ENCODE data around the gene FTO.

- TF ChIP-seq POLR2AphosphoS5 (IDR thresholded peaks at IDR 0.05; ENCODE audit: low read depth, low read length): no peak
- no peak for TF ChIP-seq REST (IDR thresholded peaks at IDR 0.05; ENCODE audit: insufficient read depth in 1 of 2, low read depth in 2 of 2, low read length in 2 of 2)
- no peak for TF ChIP-seq SIN3A (IDR thresholded peaks at IDR 0.05; ENCODE audit: borderline replicate concordance, insufficient read depth, low read length)
- TF ChIP-seq TAF1 (IDR thresholded peaks at IDR 0.05; ENCODE audit: borderline replicate concordance, insufficient read depth, low read length): no peak
Measured at GRCh38 chr16:54007504-54007903, 303.5 kb downstream of the FTO start.

Data from PFSK-1 (cell line).